A549 (cell line): ENCODE results near the gene NOP9. TPM values are rescaled to one million over a fixed set of nuclear protein-coding genes. Genes with fewer than 3 reads are reported as not detected.

Source experiments
- ATAC-seq, 2 experiments: fragments of 200-7000 bp in 1 of 2; fragments of >200 bp in 1 of 2; cut with Nextera tagmentation in 1 of 2; cut with Tn5 transposase in 1 of 2; 3 replicates each; pipeline versions ENCODE4 v1.8.0 to v1.9.1; 2018 to 2020; ENCODE audit warnings: mild to moderate bottlenecking in 1 of 2, moderate library complexity in 1 of 2
- CTCF ChIA-PET: fragments of 300-600 bp; sonication (Branson Sonifier 250); formaldehyde crosslinking; extraction: SDS; loops from one replicate; lab custom pipeline; 2021; ENCODE audit warnings: antibody characterized with exemption, inconsistent platforms; lab: Yijun Ruan, JAX
- POLR2A ChIA-PET: fragments of 350-600 bp; formaldehyde crosslinking; extraction: SDS; loops from one replicate; lab custom pipeline; 2021; ENCODE audit warnings: antibody characterized with exemption, inconsistent platforms; lab: Yijun Ruan, JAX
- DNase-seq, 2 experiments: peaks; one replicate each; pipeline versions ENCODE4 v3.0.0 to v3.0.0-alpha.2; 2011 to 2016; ENCODE audit warnings: low read depth in 1 of 2, low spot score in 1 of 2
- FAIRE-seq: peaks from 2 replicates; lab custom pipeline; 2011; peaks lifted over from hg19 to GRCh38; lab: Jason Lieb, UNC
- H3K27ac ChIP-seq, 2 experiments: fragments of >200 bp; sonication (Bioruptor Twin); formaldehyde crosslinking; 3 replicates each; pipeline ENCODE4 v1.5.1; 2016 to 2017
- H3K4me1 ChIP-seq: fragments of >200 bp; sonication (Bioruptor Twin); formaldehyde crosslinking; 3 replicates; pipeline ENCODE4 v1.6.1; 2016
- H3K4me2 ChIP-seq: fragments of >200 bp; sonication (Bioruptor Twin); formaldehyde crosslinking; 3 replicates; pipeline ENCODE4 v1.6.1; 2016
- H3K4me3 ChIP-seq: fragments of >200 bp; sonication (Bioruptor Twin); formaldehyde crosslinking; 3 replicates; pipeline ENCODE4 v1.5.1; 2016
- H3K9me3 ChIP-seq: fragments of >200 bp; sonication (Bioruptor Twin); formaldehyde crosslinking; 3 replicates; pipeline ENCODE4 v1.6.1; 2016
- BHLHE40 ChIP-seq: IDR thresholded peaks from 2 replicates; pipeline ENCODE4 v1.6.1; 2012; ENCODE audit warnings: low read depth, low read length, inconsistent platforms
- CBX2 ChIP-seq: fragments of 200-600 bp; sonication (generic); IDR thresholded peaks from 2 replicates; pipeline ENCODE4 v1.6.1; 2016; ENCODE audit warnings: low read depth, mild to moderate bottlenecking, borderline replicate concordance
- CHD2 ChIP-seq: fragments of 150-350 bp; IDR thresholded peaks from 2 replicates; pipeline ENCODE4 v1.6.1; 2014; ENCODE audit warnings: low read length; ENCODE audit not compliant: partially characterized antibody
- EHF ChIP-seq: fragments of 250-450 bp; sonication (Bioruptor Pico); IDR thresholded peaks from 2 replicates; pipeline ENCODE4 v1.5.0; 2020; ENCODE audit warnings: mild to moderate bottlenecking
- EHMT2 ChIP-seq: fragments of 200-600 bp; sonication (generic); IDR thresholded peaks from 2 replicates; pipeline ENCODE4 v1.6.1; 2016; ENCODE audit warnings: antibody characterized with exemption, low read depth, mild to moderate bottlenecking, moderate library complexity
- ESRRA ChIP-seq: fragments of 150-350 bp; IDR thresholded peaks from 2 replicates; pipeline ENCODE4 v1.6.1; 2014; ENCODE audit warnings: mild to moderate bottlenecking, low read length, borderline replicate concordance
- FOSB ChIP-seq: fragments of 250-450 bp; sonication (Bioruptor Pico); IDR thresholded peaks from 2 replicates; pipeline ENCODE4 v1.5.0; 2020; ENCODE audit warnings: mild to moderate bottlenecking, moderate library complexity
- FOSL2 ChIP-seq, 2 experiments: fragments of 450-650 bp in 1 of 2; fragments of >200 bp in 1 of 2; sonication (Bioruptor Twin) in 1 of 2; formaldehyde crosslinking; IDR thresholded peaks; 2 replicates each; pipeline versions ENCODE4 v1.5.0 to v1.6.1; 2016 to 2020; ENCODE audit warnings: mild to moderate bottlenecking in 1 of 2, moderate library complexity in 1 of 2
- FOXS1 ChIP-seq: fragments of 250-450 bp; sonication (Bioruptor Pico); IDR thresholded peaks from 2 replicates; pipeline ENCODE4 v1.5.0; 2020; ENCODE audit warnings: mild to moderate bottlenecking, moderate library complexity
- GATA3 ChIP-seq: IDR thresholded peaks from 2 replicates; pipeline ENCODE4 v1.6.1; 2012; ENCODE audit warnings: borderline replicate concordance
- HOXA7 ChIP-seq: fragments of 250-450 bp; sonication (Bioruptor Pico); IDR thresholded peaks from 2 replicates; pipeline ENCODE4 v1.5.0; 2020; ENCODE audit warnings: mild to moderate bottlenecking, moderate library complexity
- HOXB13 ChIP-seq: fragments of 250-450 bp; sonication (Bioruptor Pico); IDR thresholded peaks from 2 replicates; pipeline ENCODE4 v1.5.0; 2020; ENCODE audit warnings: low read depth, mild to moderate bottlenecking, moderate library complexity
- JUN ChIP-seq, 2 experiments: fragments of >200 bp; sonication (Bioruptor Twin); formaldehyde crosslinking; IDR thresholded peaks; 2 replicates in 1 of 2; 3 replicates in 1 of 2; pipeline ENCODE4 v1.6.1; 2016 to 2017
- JUNB ChIP-seq: fragments of >200 bp; sonication (Bioruptor Twin); formaldehyde crosslinking; IDR thresholded peaks from 2 replicates; pipeline ENCODE4 v1.6.1; 2016
- KDM1A ChIP-seq: fragments of 200-600 bp; sonication (generic); IDR thresholded peaks from 2 replicates; pipeline ENCODE4 v1.6.1; 2016; ENCODE audit warnings: low read depth, mild to moderate bottlenecking
- MAZ ChIP-seq: fragments of 150-350 bp; IDR thresholded peaks from 2 replicates; pipeline ENCODE4 v1.6.1; 2014; ENCODE audit warnings: antibody characterized with exemption, low read depth, low read length, borderline replicate concordance
- NPAS2 ChIP-seq: fragments of 250-450 bp; sonication (Bioruptor Pico); IDR thresholded peaks from 2 replicates; pipeline ENCODE4 v1.8.0; 2022; ENCODE audit warnings: mild to moderate bottlenecking, moderate library complexity, borderline replicate concordance
- NR3C1 ChIP-seq: fragments of >200 bp; sonication (Bioruptor Twin); formaldehyde crosslinking; IDR thresholded peaks from 3 replicates; pipeline ENCODE4 v1.6.1; 2017
- RARB ChIP-seq: fragments of 250-450 bp; sonication (Bioruptor Pico); IDR thresholded peaks from 2 replicates; pipeline ENCODE4 v1.8.0; 2021; ENCODE audit warnings: mild to moderate bottlenecking, moderate library complexity
- RFX5 ChIP-seq: fragments of 450-650 bp; IDR thresholded peaks from 2 replicates; pipeline ENCODE4 v1.7.1; 2014; ENCODE audit warnings: antibody characterized with exemption, mild to moderate bottlenecking, moderate library complexity
- ZC3H11A ChIP-seq: fragments of 450-650 bp; IDR thresholded peaks from 2 replicates; pipeline ENCODE4 v1.6.1; 2014; ENCODE audit warnings: antibody characterized with exemption, mild to moderate bottlenecking
- ZFP36 ChIP-seq: fragments of 450-650 bp; IDR thresholded peaks from 2 replicates; pipeline ENCODE4 v1.6.1; 2014; ENCODE audit warnings: borderline replicate concordance; ENCODE audit not compliant: partially characterized antibody
- WGBS: methylation state at CpG from one replicate; pipeline ENCODE4 v1.1.6; 2017; ENCODE audit errors: missing lambda C conversion rate; 5-methylcytosine and 5-hydroxymethylcytosine counted together
- polyA plus RNA-seq, 4 experiments: library from polyadenylated mRNA; depleted of rRNA in 3 of 4; stranded (reverse); fragments of >200 nt; fragmentation: RNase III in 1 of 4; extraction: RNeasy Plus Mini Kit Qiagen cat#74134 plus additional on column Dnase treatment in 1 of 4; gene quantifications; 2 replicates in 3 of 4; 3 replicates in 1 of 4; pipeline ENCODE4 v1.2.3, GENCODE V29; 2011 to 2017
- TF ChIP-seq, protein P1 (sequence below): fragments of 250-450 bp; sonication (Bioruptor Pico); IDR thresholded peaks from 2 replicates; pipeline ENCODE4 v1.5.0; 2020; ENCODE audit warnings: low read depth, mild to moderate bottlenecking, moderate library complexity
- TF ChIP-seq, protein P2 (sequence below): fragments of 250-450 bp; sonication (Bioruptor Pico); IDR thresholded peaks from 2 replicates; pipeline ENCODE4 v1.5.0; 2021; ENCODE audit warnings: mild to moderate bottlenecking, moderate library complexity, borderline replicate concordance
- TF ChIP-seq, protein P3 (sequence below): IDR thresholded peaks from 2 replicates; pipeline ENCODE4 v1.6.1; 2012

Gene NOP9
- polyA plus RNA-seq, 2 of the 4 experiments (the other 2 are of a cell fraction) = 16.5 to 24.5 TPM

DNA sequence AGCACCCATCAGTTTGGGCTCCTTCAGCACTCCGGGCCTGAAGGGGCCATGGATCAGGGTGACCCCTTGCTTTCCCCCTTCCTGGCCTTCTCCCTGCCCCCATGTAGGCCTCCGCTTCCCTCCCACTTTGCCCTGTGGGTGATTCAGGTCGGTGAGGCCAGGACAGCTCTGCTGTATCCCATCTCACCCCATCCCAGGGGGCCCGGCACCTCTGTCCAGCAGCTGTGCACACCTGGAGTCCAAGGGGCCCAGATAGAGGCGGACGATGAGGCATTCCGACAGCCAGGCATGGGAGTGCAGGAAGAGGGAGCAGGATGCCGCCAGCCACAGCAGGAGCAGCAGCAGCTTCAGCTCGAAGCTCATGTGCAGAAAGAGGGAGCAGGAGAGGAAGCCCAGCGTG lies 23.0 kb downstream of the NOP9 start:
- Histone ChIP-seq H3K4me1 (peaks cover under 1% of the 10 kb centered on the region; the same call in 1 of the 3 replicates), H3K4me3 (no peak overlapping the region), H3K4me2 (no peak overlapping the region), H3K27ac (no peak overlapping the region), H3K9me3 (no peaks in the 10 kb centered on the region)
- no peak for ATAC-seq
- ChIA-PET CTCF (interaction anchor here (0.9 to 46.6 kb wide), 8 partner anchors 9 to 107 kb away, joined by 3 to 1142 read pairs (median 22); partner anchors contain the start of genes ADCY4, CBLN3, CIDEB and KHNYN), POLR2A (interaction anchor here (1.7 kb wide), 1 partner anchor 107 kb away, joined by 11 read pairs; the partner anchor contains the start of genes CBLN3 and KHNYN)
- whole genome bisulfite sequencing = 61% methylated on average over 10 of the region's 10 CpGs
- FAIRE-seq = no peak
- no peak for TF ChIP-seq HOXA7 (CRISPR knock-in tag)
- no peak for TF ChIP-seq EHF (CRISPR knock-in tag)
- TF ChIP-seq NPAS2 (CRISPR knock-in tag) = no peak
- TF ChIP-seq EHMT2 = no peak
- TF ChIP-seq BHLHE40 = no peak
- no peak for TF ChIP-seq ZC3H11A
- TF ChIP-seq RARB (CRISPR knock-in tag) = no peak
- TF ChIP-seq ZFP36 = no peak
- no peak for DNase-seq

DNA sequence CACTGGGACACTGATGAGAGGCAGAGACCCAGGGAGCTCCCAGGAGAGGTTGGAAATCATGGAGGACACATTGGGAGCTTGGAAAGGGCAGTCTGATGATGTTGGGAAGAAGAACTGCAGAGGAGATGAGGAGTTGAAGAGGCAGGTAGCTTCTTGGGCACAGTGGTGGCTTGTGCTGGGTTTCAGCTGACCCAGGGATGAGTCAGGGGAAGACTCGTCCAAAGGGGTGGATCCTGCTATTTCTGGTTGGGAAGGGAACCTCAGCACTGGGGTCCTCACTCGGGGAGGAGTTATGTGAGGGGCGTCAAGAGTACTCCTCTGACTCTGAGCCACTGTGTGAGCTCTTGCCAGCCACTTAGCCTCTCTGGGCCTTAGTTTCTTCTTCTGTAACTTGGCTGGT lies 23.7 kb downstream of the NOP9 start:
- peak in 1 of 2 experiments; percentile 10; a peak in 1 of 6 replicates for ATAC-seq

DNA sequence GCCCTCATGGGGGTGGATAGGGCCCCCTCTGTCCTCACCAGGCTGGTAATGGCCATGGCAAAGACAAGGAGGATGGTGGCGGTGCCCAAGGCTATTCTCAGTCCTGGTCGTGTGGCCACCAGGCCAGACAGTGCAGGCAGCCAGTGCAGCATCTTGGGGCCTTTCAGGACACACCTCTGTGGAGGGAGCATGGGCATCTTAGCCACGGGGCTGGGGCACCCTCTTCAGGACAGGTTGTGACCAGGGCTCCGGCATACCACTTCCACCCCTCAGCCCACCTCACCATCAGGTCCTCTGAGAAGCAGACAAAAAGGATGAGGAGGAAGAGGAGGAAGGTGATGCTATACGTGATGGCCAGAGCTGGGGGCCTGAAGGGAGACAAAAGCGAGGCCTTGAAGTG lies 24.4 kb downstream of the NOP9 start:
- CTCF ChIA-PET = interaction anchor here (0.6 to 46.6 kb wide), 8 partner anchors 8 to 106 kb away, joined by 3 to 1142 read pairs (median 22); partner anchors contain the start of genes ADCY4, CBLN3, CIDEB and KHNYN
- no peak for DNase-seq
- no peak for FAIRE-seq

More for the DNA sequence above, 23.7 kb downstream of the NOP9 start:
- H3K27ac ChIP-seq = no peak overlapping the region
- no peak for FAIRE-seq
- WGBS = 8% methylated on average over 3 of the region's 3 CpGs
- H3K4me3 ChIP-seq = no peak overlapping the region
- no peaks in the 10 kb centered on the region for H3K9me3 ChIP-seq
- no peaks in the 10 kb centered on the region for H3K4me1 ChIP-seq
- no peak overlapping the region for H3K4me2 ChIP-seq
- ChIA-PET POLR2A (interaction anchor here (1.7 kb wide), 1 partner anchor 106 kb away, joined by 11 read pairs; the partner anchor contains the start of genes CBLN3 and KHNYN), CTCF (interaction anchor here (0.9 to 46.6 kb wide), 7 partner anchors 8 to 107 kb away, joined by 3 to 1142 read pairs (median 37); partner anchors contain the start of genes ADCY4, CBLN3, CIDEB and KHNYN)
- DNase-seq = no peak
- TF ChIP-seq FOSL2 (IDR thresholded peaks at IDR 0.05) (no peak), FOSL2 (CRISPR knock-in tag; IDR thresholded peaks at IDR 0.05) (no peak), BHLHE40 (no peak), CBX2 (no peak), JUNB (no peak), RARB (CRISPR knock-in tag) (no peak), GATA3 (no peak), MAZ (no peak), KDM1A (no peak), RFX5 (no peak), NR3C1 (no peak)

DNA sequence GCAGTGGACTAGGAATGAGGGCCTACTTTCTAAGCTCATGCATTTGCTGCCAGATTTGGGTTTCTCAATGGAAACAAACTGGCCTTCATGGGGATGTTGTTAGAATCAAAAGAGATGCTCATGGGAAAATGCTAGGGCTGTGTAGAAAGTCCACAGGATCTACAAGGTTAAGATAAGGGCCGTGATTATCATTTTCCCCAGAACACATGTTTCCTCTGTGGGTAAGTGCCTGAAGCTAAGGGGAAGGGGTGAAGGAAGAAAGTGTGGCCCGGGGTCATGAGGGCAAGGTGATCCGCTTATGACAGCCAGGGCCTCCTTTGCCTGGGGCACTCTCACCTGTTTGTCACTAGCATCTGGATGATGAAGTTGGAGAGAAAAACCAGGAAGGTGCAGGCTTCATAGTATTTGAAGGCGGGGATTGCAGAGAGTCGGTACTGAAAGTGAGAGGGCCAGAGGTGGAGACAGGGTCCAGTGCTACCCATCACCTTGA lies 25.4 kb downstream of the NOP9 start:
- no peak overlapping the region for H3K27ac ChIP-seq
- ChIA-PET POLR2A (interaction anchor here (1.0 to 1.5 kb wide), 2 partner anchors 83 to 105 kb away, joined by 3 read pairs; partner anchors contain the start of genes CBLN3, KHNYN and TINF2), CTCF (interaction anchor here (1.4 to 46.6 kb wide), 10 partner anchors 9 to 116 kb away, joined by 3 to 1142 read pairs (median 12); partner anchors contain the start of genes ADCY4, CBLN3, CIDEB and KHNYN)
- no peaks in the 10 kb centered on the region for H3K9me3 ChIP-seq
- WGBS = 68% methylated on average over 5 of the region's 5 CpGs
- H3K4me1 ChIP-seq = no peaks in the 10 kb centered on the region
- no peak for DNase-seq
- no peak for FAIRE-seq
- no peak overlapping the region for H3K4me3 ChIP-seq
- H3K4me2 ChIP-seq = no peak overlapping the region
- no peak for ATAC-seq
- TF ChIP-seq FOSB = no peak
- no peak for TF ChIP-seq NPAS2 (CRISPR knock-in tag)
- TF ChIP-seq, protein P1, sequence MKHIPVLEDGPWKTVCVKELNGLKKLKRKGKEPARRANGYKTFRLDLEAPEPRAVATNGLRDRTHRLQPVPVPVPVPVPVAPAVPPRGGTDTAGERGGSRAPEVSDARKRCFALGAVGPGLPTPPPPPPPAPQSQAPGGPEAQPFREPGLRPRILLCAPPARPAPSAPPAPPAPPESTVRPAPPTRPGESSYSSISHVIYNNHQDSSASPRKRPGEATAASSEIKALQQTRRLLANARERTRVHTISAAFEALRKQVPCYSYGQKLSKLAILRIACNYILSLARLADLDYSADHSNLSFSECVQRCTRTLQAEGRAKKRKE (CRISPR knock-in tag) = no peak
- TF ChIP-seq BHLHE40 = no peak
- no peak for TF ChIP-seq RARB (CRISPR knock-in tag)
- TF ChIP-seq ESRRA = no peak
- TF ChIP-seq, protein P2, sequence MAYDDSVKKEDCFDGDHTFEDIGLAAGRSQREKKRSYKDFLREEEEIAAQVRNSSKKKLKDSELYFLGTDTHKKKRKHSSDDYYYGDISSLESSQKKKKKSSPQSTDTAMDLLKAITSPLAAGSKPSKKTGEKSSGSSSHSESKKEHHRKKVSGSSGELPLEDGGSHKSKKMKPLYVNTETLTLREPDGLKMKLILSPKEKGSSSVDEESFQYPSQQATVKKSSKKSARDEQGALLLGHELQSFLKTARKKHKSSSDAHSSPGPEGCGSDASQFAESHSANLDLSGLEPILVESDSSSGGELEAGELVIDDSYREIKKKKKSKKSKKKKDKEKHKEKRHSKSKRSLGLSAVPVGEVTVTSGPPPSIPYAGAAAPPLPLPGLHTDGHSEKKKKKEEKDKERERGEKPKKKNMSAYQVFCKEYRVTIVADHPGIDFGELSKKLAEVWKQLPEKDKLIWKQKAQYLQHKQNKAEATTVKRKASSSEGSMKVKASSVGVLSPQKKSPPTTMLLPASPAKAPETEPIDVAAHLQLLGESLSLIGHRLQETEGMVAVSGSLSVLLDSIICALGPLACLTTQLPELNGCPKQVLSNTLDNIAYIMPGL (CRISPR knock-in tag) = no peak
- no peak for TF ChIP-seq JUN (IDR thresholded peaks at IDR 0.05)
- TF ChIP-seq, protein P3, sequence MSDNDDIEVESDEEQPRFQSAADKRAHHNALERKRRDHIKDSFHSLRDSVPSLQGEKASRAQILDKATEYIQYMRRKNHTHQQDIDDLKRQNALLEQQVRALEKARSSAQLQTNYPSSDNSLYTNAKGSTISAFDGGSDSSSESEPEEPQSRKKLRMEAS = no peak
- no peak for TF ChIP-seq HOXB13
- no peak for TF ChIP-seq EHMT2
- no peak for TF ChIP-seq FOXS1 (CRISPR knock-in tag)
- no peak for TF ChIP-seq CHD2

More for the DNA sequence above, 24.4 kb downstream of the NOP9 start:
- WGBS = 46% methylated on average over 6 of the region's 6 CpGs
- Histone ChIP-seq H3K4me2 (no peak overlapping the region), H3K9me3 (no peaks in the 10 kb centered on the region), H3K4me1 (no peaks in the 10 kb centered on the region), H3K27ac (no peak overlapping the region), H3K4me3 (no peak overlapping the region)
- POLR2A ChIA-PET = no interaction called here
- TF ChIP-seq FOXS1 (CRISPR knock-in tag) = no peak
- TF ChIP-seq, protein P1 (CRISPR knock-in tag) = no peak
- ATAC-seq = peak in 1 of 2 experiments; percentile 14; a peak in 2 of 6 replicates
